Measurements from ENCODE around the gene CTSO. TPM values are rescaled to one million over a fixed set of nuclear protein-coding genes. Genes with fewer than 3 reads are reported as not detected.

CTSO gene
- total RNA-seq, 1 donor from 2014 or later: 7.5 TPM

DNA sequence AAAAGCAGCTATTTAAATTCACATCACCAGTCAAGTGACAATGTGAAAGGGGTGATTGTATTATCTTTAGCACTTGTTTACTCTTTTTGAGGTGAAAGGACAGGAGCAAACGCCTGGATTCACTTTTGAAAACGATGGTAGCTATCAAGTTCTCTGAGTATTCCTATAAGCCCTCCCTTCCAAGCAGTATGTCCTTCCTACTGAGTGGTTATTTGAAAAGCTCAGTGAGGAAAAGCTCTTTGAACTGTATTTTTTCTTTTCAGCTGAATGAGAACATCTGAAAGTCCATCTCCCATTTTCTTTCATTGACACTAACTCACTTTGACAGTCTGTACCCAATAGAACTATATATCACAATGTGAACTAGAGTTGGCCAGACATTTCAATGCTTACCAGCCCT, 9.1 kb upstream of the CTSO start:
- no peaks in the 10 kb centered on the region for H3K4me1 ChIP-seq
- no peak for TF ChIP-seq CTCF (IDR thresholded peaks at IDR 0.05)
- no peak overlapping the region for H3K4me3 ChIP-seq
- no peak overlapping the region for H3K27ac ChIP-seq
- intact Hi-C loops (cut with DNase I): no loop called here
- H3K36me3 ChIP-seq: no peaks in the 10 kb centered on the region
- H3K27me3 ChIP-seq: no peaks in the 10 kb centered on the region
- DNase-seq (ENCODE audit: low spot score in 2 of 2): no peak
- H3K9me3 ChIP-seq: no peaks in the 10 kb centered on the region

GRCh38 chr4:155961575-155961974, 7.9 kb upstream of the CTSO start:
- no peaks in the 10 kb centered on the region for H3K9me3 ChIP-seq
- H3K27ac ChIP-seq: no peak overlapping the region
- H3K4me1 ChIP-seq: no peaks in the 10 kb centered on the region
- no peaks in the 10 kb centered on the region for H3K27me3 ChIP-seq
- no peak for DNase-seq (ENCODE audit: low spot score in 2 of 2)
- intact Hi-C loops (cut with DNase I): no loop called here
- no peak for TF ChIP-seq CTCF (IDR thresholded peaks at IDR 0.05)
- H3K36me3 ChIP-seq: no peaks in the 10 kb centered on the region
- H3K4me3 ChIP-seq: no peak overlapping the region

DNA sequence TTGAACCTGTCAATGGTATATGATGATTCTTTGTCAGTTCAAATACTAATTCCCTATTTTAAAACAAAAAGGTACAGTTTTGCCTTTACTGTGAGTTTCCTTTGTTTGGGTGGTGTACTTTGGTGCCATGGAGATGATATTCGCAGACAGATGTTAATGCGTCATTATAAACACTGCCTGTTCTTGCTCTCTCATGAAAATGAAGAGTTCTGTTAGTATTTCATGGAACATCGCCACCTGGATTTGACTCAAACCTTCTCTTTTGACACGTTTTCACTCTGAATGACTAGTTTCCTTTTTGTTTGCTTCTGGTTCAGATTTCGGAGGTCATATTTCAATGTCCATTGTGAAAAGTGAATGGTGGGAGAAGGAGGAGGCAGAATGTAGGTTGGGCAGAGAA, 6.9 kb upstream of the CTSO start:
- TF ChIP-seq CTCF (IDR thresholded peaks at IDR 0.05): no peak
- DNase-seq (ENCODE audit: low spot score in 2 of 2): no peak
- Histone ChIP-seq H3K27me3 (no peaks in the 10 kb centered on the region), H3K4me3 (no peak overlapping the region), H3K36me3 (no peaks in the 10 kb centered on the region), H3K4me1 (no peaks in the 10 kb centered on the region), H3K27ac (no peak overlapping the region), H3K9me3 (no peaks in the 10 kb centered on the region)
- intact Hi-C loops (cut with DNase I): no loop called here

GRCh38 chr4:155959417-155959816, 5.8 kb upstream of the CTSO start:
- H3K36me3 ChIP-seq: no peaks in the 10 kb centered on the region
- intact Hi-C loops (cut with DNase I): loop anchor here (10.0 kb wide), 2 partner anchors 585 to 1015 kb away; partner anchors contain the start of genes MAP9 and PDGFC
- peaks cover 0 to under 1% of the 10 kb centered on the region in 2 donors for H3K4me1 ChIP-seq
- no peak for DNase-seq (ENCODE audit: low spot score in 2 of 2)
- H3K9me3 ChIP-seq: no peaks in the 10 kb centered on the region
- no peak for TF ChIP-seq CTCF (IDR thresholded peaks at IDR 0.05)
- H3K4me3 ChIP-seq: no peak overlapping the region
- no peak overlapping the region for H3K27ac ChIP-seq
- H3K27me3 ChIP-seq: no peaks in the 10 kb centered on the region

DNA sequence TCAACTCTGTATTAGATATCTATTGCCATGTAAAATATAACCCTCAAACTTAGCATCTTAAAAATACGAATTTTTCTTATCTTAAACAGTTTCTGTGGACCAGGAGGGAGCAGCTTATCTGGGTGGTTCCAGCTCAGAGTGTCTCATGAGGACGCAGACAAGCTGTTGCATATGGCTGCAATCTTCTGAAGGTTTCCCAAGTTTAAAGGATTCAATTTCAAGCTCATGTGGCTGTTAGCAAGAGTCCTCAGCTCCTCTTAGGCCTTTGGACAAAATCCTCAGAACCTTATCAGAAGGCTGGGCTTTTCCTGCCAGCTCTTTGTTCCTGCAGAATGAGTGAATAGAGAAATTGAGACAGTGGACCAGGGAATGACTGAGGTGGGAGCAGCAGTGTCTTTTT, 2.8 kb upstream of the CTSO start:
- Histone ChIP-seq H3K36me3 (no peaks in the 10 kb centered on the region), H3K4me3 (no peak overlapping the region), H3K4me1 (peaks cover 0 to 4% of the 10 kb centered on the region in 2 donors), H3K27me3 (no peaks in the 10 kb centered on the region), H3K27ac (no peak overlapping the region), H3K9me3 (no peaks in the 10 kb centered on the region)
- TF ChIP-seq CTCF (IDR thresholded peaks at IDR 0.05): no peak
- intact Hi-C loops (cut with DNase I): loop anchor here (10.0 kb wide), 2 partner anchors 582 to 1018 kb away; partner anchors contain the start of genes MAP9 and PDGFC
- no peak for DNase-seq (ENCODE audit: low spot score in 2 of 2)

DNA sequence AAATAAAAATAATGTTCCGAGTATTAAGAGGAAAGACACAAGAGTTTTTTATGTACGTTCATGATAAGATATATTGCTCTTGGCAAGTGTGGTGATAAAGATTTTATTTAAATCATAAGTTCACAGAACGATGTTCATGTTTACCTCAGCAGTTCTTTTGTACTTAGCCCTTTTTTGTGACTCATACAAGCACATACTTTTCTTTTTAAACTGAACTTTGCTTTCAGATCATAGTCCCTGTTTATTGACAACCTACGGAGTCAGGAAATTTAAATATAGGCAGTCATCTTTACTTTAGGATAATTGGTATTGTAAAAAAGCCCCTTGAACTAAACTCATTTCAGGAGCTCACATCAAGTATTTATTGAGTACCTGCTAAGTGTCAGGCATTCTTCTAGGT, 1.3 kb upstream of the CTSO start:
- intact Hi-C loops (cut with DNase I): loop anchor here (1.0 to 10.0 kb wide), 5 partner anchors 428 to 1020 kb away; partner anchors contain the start of genes MAP9 and PDGFC

More for the DNA sequence above, 1.3 kb upstream of the CTSO start:
- peaks cover 0 to 4% of the 10 kb centered on the region in 2 donors for H3K4me1 ChIP-seq
- H3K27ac ChIP-seq: no peak overlapping the region
- no peaks in the 10 kb centered on the region for H3K36me3 ChIP-seq
- TF ChIP-seq CTCF (IDR thresholded peaks at IDR 0.05): no peak
- H3K9me3 ChIP-seq: no peaks in the 10 kb centered on the region
- no peak overlapping the region for H3K4me3 ChIP-seq
- no peak for DNase-seq (ENCODE audit: low spot score in 2 of 2)
- H3K27me3 ChIP-seq: no peaks in the 10 kb centered on the region

Measured in ascending aorta (tissue), 2 donors.